Measurements from ENCODE around the gene ANKRD17.

DNA sequence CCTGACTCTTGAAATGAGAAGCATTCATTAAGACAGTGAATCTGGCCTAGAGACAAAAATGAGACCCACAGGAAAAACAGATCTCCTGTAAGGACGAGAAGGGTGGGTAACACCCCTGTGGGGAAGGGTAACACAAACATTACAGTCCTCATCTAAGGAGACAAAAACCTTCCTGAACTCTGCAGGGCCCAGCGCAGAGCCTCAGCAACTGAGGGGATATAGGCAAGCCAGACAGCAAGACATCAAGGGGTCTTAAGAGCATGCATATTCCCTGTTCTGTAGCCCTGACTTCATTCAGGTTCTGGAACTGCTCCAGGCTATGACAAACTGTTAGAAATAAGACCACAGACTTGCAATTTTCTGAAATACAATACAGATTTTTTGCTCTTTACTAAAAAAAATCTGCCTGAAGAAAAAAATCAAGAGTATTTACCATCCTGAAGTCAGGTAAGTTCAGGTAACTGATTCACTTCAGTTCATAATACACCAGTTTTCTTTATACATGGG is 204.6 kb downstream of the ANKRD17 start:
- TF ChIP-seq, protein P1, sequence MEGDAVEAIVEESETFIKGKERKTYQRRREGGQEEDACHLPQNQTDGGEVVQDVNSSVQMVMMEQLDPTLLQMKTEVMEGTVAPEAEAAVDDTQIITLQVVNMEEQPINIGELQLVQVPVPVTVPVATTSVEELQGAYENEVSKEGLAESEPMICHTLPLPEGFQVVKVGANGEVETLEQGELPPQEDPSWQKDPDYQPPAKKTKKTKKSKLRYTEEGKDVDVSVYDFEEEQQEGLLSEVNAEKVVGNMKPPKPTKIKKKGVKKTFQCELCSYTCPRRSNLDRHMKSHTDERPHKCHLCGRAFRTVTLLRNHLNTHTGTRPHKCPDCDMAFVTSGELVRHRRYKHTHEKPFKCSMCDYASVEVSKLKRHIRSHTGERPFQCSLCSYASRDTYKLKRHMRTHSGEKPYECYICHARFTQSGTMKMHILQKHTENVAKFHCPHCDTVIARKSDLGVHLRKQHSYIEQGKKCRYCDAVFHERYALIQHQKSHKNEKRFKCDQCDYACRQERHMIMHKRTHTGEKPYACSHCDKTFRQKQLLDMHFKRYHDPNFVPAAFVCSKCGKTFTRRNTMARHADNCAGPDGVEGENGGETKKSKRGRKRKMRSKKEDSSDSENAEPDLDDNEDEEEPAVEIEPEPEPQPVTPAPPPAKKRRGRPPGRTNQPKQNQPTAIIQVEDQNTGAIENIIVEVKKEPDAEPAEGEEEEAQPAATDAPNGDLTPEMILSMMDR (IDR thresholded peaks at IDR 0.05) = no peak
- TF ChIP-seq POLR2AphosphoS5 (IDR thresholded peaks at IDR 0.05) (no peak), POLR2A (IDR thresholded peaks at IDR 0.05) (no peak), EP300 (IDR thresholded peaks at IDR 0.05; ENCODE audit: low read depth) (no peak)

Measured in transverse colon (tissue), 4 donors.